Progenitor cell of endocrine pancreas (in vitro differentiated cells): Measurements from ENCODE around the gene MPV17L. TPM values are rescaled to one million over a fixed set of nuclear protein-coding genes. Genes with fewer than 3 reads are reported as not detected.
"Not testable (repeated sequence)": the region's sequence is repeated elsewhere in the genome, so short reads cannot be mapped to it uniquely, and the experiment has no call there.

ENCODE experiments used
- DNase-seq: peaks from one replicate; pipeline ENCODE4 v3.0.0; 2021; ENCODE audit warnings: low spot score; ENCODE audit not compliant: unreplicated experiment
- H3K27ac Mint-ChIP-seq: 2 replicates; pipeline ENCODE4 v1.8.0; 2021; ENCODE audit warnings: mild to moderate bottlenecking, moderate library complexity, mixed read lengths
- H3K27me3 Mint-ChIP-seq: 2 replicates; pipeline ENCODE4 v1.8.0; 2021; ENCODE audit warnings: mixed read lengths
- H3K36me3 Mint-ChIP-seq: 2 replicates; pipeline ENCODE4 v1.8.0; 2022; ENCODE audit warnings: mixed read lengths; ENCODE audit not compliant: insufficient read depth
- H3K4me1 Mint-ChIP-seq: 2 replicates; pipeline ENCODE4 v1.8.0; 2021; ENCODE audit warnings: low read depth, mixed read lengths
- H3K4me3 Mint-ChIP-seq: 2 replicates; pipeline ENCODE4 v1.8.0; 2021; ENCODE audit warnings: low read depth, mild to moderate bottlenecking, moderate library complexity, mixed read lengths
- H3K9me3 Mint-ChIP-seq: 2 replicates; pipeline ENCODE4 v1.8.0; 2021; ENCODE audit warnings: low read depth, mixed read lengths
- total RNA-seq: library from RNA; stranded (reverse); gene quantifications from 2 replicates; pipeline ENCODE4 v1.2.1, GENCODE V29; 2021
- TF ChIP-seq, protein P1 (sequence below): fragments of 200-600 bp; sonication (generic); IDR thresholded peaks from one replicate; pipeline ENCODE4 v1.5.0; 2021; ENCODE audit warnings: antibody characterized with exemption, mild to moderate bottlenecking; ENCODE audit not compliant: unreplicated experiment

MPV17L gene
- total RNA-seq, 1 donor from 2014 or later, result 37.6 TPM

DNA sequence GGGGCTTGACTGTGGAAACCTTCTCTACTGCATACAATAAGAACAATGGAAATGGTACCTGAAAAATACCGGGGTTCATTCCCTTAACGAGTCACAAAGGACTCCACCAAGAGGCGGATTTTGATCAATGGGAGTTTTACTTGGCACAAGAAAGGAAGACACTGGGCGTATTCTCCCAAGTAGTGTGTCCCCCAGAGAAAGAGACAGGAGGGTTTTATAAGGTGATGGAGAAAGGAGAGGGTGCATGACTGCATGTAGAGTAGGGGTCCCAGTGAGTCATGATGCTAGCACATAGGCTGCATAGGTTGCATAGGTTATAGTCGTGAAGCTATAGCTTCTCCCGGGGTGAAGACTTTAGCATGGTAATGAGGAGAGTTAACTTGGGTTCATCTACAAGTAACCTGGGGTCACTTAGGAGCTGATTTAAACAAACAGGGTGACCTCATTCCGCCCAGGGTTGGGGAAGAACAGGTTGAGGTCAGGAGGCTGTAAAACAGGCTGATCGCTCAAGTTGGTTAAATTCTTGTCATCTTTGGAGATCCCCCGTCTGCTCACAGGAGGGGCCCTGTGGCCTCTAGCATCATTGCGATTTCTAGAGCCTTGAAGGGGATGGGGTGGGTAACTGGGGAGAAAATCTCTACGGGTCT is 1.5 kb downstream of the MPV17L start:
- Mint-ChIP-seq H3K4me1 (peaks cover 25% of the 10 kb centered on the region), H3K9me3 (no peaks in the 10 kb centered on the region)
- DNase-seq, result no peak

GRCh38 chr16:15398618-15399316 is 3.2 kb downstream of the MPV17L start:
- Mint-ChIP-seq H3K9me3 (no peaks in the 10 kb centered on the region), H3K4me3 (peak overlapping the region; percentile 50), H3K27me3 (no peaks in the 10 kb centered on the region), H3K4me1 (peaks cover 25% of the 10 kb centered on the region), H3K27ac (peak overlapping the region; percentile 96), H3K36me3 (peaks cover 14% of the 10 kb centered on the region)
- TF ChIP-seq, protein P1, sequence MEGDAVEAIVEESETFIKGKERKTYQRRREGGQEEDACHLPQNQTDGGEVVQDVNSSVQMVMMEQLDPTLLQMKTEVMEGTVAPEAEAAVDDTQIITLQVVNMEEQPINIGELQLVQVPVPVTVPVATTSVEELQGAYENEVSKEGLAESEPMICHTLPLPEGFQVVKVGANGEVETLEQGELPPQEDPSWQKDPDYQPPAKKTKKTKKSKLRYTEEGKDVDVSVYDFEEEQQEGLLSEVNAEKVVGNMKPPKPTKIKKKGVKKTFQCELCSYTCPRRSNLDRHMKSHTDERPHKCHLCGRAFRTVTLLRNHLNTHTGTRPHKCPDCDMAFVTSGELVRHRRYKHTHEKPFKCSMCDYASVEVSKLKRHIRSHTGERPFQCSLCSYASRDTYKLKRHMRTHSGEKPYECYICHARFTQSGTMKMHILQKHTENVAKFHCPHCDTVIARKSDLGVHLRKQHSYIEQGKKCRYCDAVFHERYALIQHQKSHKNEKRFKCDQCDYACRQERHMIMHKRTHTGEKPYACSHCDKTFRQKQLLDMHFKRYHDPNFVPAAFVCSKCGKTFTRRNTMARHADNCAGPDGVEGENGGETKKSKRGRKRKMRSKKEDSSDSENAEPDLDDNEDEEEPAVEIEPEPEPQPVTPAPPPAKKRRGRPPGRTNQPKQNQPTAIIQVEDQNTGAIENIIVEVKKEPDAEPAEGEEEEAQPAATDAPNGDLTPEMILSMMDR, result no peak
- DNase-seq, result no peak

More for the DNA sequence above, 1.5 kb downstream of the MPV17L start:
- peak overlapping the region; percentile 83 for H3K4me3 Mint-ChIP-seq
- H3K27me3 Mint-ChIP-seq, result no peaks in the 10 kb centered on the region
- peaks cover 12% of the 10 kb centered on the region for H3K36me3 Mint-ChIP-seq
- peak overlapping the region; percentile 62 for H3K27ac Mint-ChIP-seq
- TF ChIP-seq, protein P1, result no peak

DNA sequence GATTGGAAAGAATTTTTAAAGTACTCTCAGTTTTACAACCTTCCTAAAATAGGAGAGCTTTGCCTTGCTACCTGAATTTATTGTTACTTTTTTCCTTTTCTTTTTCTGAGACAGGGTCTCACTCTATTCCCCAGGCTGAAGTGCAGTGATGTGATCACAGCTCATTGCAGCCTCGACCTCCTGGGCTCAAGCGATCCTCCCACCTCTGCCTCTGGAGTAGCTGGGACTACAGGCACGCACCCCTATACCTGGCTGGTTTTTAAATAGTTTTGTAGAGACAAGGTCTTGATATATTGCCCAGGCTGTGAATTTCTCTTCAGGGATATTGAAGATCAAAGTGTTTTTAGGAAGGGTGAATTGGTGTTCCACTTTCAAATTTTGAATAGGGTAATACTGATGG is 3.8 kb downstream of the MPV17L start:
- no peaks in the 10 kb centered on the region for H3K9me3 Mint-ChIP-seq
- peak overlapping the region; percentile 50 for H3K4me3 Mint-ChIP-seq
- H3K27ac Mint-ChIP-seq, result peak overlapping the region; percentile 96
- peaks cover 25% of the 10 kb centered on the region for H3K4me1 Mint-ChIP-seq
- no peak for DNase-seq
- peaks cover 16% of the 10 kb centered on the region for H3K36me3 Mint-ChIP-seq
- no peaks in the 10 kb centered on the region for H3K27me3 Mint-ChIP-seq
- TF ChIP-seq, protein P1, result no peak

DNA sequence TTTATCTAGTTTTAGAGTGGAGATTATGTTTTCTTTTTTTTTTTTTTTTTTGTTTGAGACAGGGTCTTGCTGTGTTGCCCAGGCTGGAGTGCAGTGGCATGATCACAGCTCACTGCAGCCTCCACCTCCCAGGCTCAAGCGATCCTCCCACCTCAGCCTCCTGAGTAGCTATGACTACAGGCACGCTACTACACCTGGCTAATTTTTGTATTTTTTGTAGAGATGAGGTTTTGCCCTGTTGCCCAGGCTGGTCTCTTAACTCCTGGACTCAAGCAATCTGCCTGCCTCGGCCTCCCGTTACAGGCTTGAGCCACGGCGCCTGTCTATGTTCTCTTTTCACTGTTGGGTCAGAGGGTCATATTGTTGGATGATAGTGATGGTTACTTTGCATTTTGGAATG is 4.8 kb downstream of the MPV17L start:
- H3K36me3 Mint-ChIP-seq, result peaks cover 18% of the 10 kb centered on the region
- H3K27me3 Mint-ChIP-seq, DNase-seq, H3K4me3 Mint-ChIP-seq, H3K27ac Mint-ChIP-seq, H3K9me3 Mint-ChIP-seq: not testable (repeated sequence)
- peaks cover 25% of the 10 kb centered on the region for H3K4me1 Mint-ChIP-seq

- no peak overlapping the region for H3K27ac Mint-ChIP-seq
- no peaks in the 10 kb centered on the region for H3K27me3 Mint-ChIP-seq
- no peak for DNase-seq
- TF ChIP-seq, protein P1, result no peak
- H3K36me3 Mint-ChIP-seq, result peaks cover 18% of the 10 kb centered on the region
- H3K4me1 Mint-ChIP-seq, result peaks cover 18% of the 10 kb centered on the region
- no peaks in the 10 kb centered on the region for H3K9me3 Mint-ChIP-seq
- no peak overlapping the region for H3K4me3 Mint-ChIP-seq
These were observed 6.4 kb downstream of the MPV17L start for GRCh38 chr16:15401972-15402371.
